Epithelial cell of esophagus (primary cell): ENCODE results near the gene ANKRD39.

Experiments
- DNase-seq: peaks from one replicate; pipeline ENCODE4 v3.0.0; 2010; ENCODE audit warnings: low read depth
- H3K4me3 ChIP-seq: 2 replicates; pipeline ENCODE4 v1.5.1; 2011; ENCODE audit warnings: mild to moderate bottlenecking, low read length, control low read depth
- CTCF ChIP-seq: IDR thresholded peaks from 2 replicates; pipeline ENCODE4 v1.5.1; 2011; ENCODE audit warnings: low read depth, mild to moderate bottlenecking, low read length, control low read depth, inconsistent platforms; ENCODE audit not compliant: insufficient read depth; ENCODE audit errors: missing control alignments

The ANKRD39 gene

GRCh38 chr2:96881349-96882195, 23.8 kb upstream of the ANKRD39 start:
- no peak for TF ChIP-seq CTCF
- no peak overlapping the region for H3K4me3 ChIP-seq
- no peak for DNase-seq

GRCh38 chr2:96880891-96881273, 23.1 kb upstream of the ANKRD39 start:
- H3K4me3 ChIP-seq, result no peak overlapping the region
- no peak for TF ChIP-seq CTCF
- DNase-seq, result no peak

- no peak overlapping the region for H3K4me3 ChIP-seq
- no peak for TF ChIP-seq CTCF
Measured at GRCh38 chr2:96879545-96880040, 21.8 kb upstream of the ANKRD39 start.

GRCh38 chr2:96878796-96879544, 21.2 kb upstream of the ANKRD39 start:
- TF ChIP-seq CTCF, result no peak
- no peak for DNase-seq
- no peak overlapping the region for H3K4me3 ChIP-seq

More at GRCh38 chr2:96879545-96880040, 21.8 kb upstream of the ANKRD39 start:
- DNase-seq, result no peak

GRCh38 chr2:96878171-96878570, 20.4 kb upstream of the ANKRD39 start:
- DNase-seq, result no peak
- H3K4me3 ChIP-seq, result no peak overlapping the region
- TF ChIP-seq CTCF, result no peak

- TF ChIP-seq CTCF, result no peak
- no peak for DNase-seq
- no peak overlapping the region for H3K4me3 ChIP-seq
Measured at GRCh38 chr2:96877631-96878092, 19.8 kb upstream of the ANKRD39 start.
